SK-N-SH (cell line): ENCODE measurements around the gene COL9A3.
A peak's percentile ranks its signal among the peaks of the same experiment; 100 is the strongest.

Experiments
- CTCF ChIP-seq: fragments of 200-600 bp; sonication (generic); IDR thresholded peaks from 2 replicates; pipeline ENCODE4 v1.6.1; 2017; ENCODE audit warnings: antibody characterized with exemption, mild to moderate bottlenecking, moderate library complexity
- EZH2phosphoT487 ChIP-seq: fragments of 200-600 bp; sonication (generic); IDR thresholded peaks from 2 replicates; pipeline ENCODE4 v1.6.1; 2017; ENCODE audit warnings: low read depth, mixed run types, mild to moderate bottlenecking, antibody characterized with exemption, moderate library complexity, borderline replicate concordance
- IRF3 ChIP-seq: fragments of 150-350 bp; IDR thresholded peaks from 2 replicates; pipeline ENCODE4 v1.6.1; 2016; ENCODE audit warnings: mild to moderate bottlenecking, low read depth, low read length
- MAX ChIP-seq: IDR thresholded peaks from 2 replicates; pipeline ENCODE4 v1.4.0; 2012; ENCODE audit warnings: low read depth
- MXI1 ChIP-seq: IDR thresholded peaks from 2 replicates; pipeline ENCODE4 v1.6.1; 2012; ENCODE audit warnings: mild to moderate bottlenecking, low read depth, low read length, improper control_type of control experiment
- NRF1 ChIP-seq: IDR thresholded peaks from 2 replicates; pipeline ENCODE4 v1.6.1; 2012; ENCODE audit warnings: low read depth, mild to moderate bottlenecking, low read length
- POLR2AphosphoS5 ChIP-seq: IDR thresholded peaks from 2 replicates; pipeline ENCODE4 v1.6.1; 2012; ENCODE audit warnings: low read depth, low read length
- RFX5 ChIP-seq: IDR thresholded peaks from 2 replicates; pipeline ENCODE4 v1.6.1; 2012; ENCODE audit warnings: mild to moderate bottlenecking, improper control_type of control experiment, low read length
- TAF1 ChIP-seq: IDR thresholded peaks from 2 replicates; pipeline ENCODE4 v1.6.1; 2012; ENCODE audit warnings: low read depth, mild to moderate bottlenecking, low read length, moderate library complexity, borderline replicate concordance
- TF ChIP-seq, protein P1 (sequence below): IDR thresholded peaks from 2 replicates; pipeline ENCODE4; 2012
- TF ChIP-seq, protein P2 (sequence below): IDR thresholded peaks from 2 replicates; pipeline ENCODE4 v1.4.0; 2012; ENCODE audit warnings: low read depth, borderline replicate concordance
- TF ChIP-seq, protein P3 (sequence below): fragments of 150-350 bp; IDR thresholded peaks from 2 replicates; pipeline ENCODE4 v1.6.1; 2017; ENCODE audit warnings: antibody characterized with exemption, low read length, low read depth, borderline replicate concordance

DNA sequence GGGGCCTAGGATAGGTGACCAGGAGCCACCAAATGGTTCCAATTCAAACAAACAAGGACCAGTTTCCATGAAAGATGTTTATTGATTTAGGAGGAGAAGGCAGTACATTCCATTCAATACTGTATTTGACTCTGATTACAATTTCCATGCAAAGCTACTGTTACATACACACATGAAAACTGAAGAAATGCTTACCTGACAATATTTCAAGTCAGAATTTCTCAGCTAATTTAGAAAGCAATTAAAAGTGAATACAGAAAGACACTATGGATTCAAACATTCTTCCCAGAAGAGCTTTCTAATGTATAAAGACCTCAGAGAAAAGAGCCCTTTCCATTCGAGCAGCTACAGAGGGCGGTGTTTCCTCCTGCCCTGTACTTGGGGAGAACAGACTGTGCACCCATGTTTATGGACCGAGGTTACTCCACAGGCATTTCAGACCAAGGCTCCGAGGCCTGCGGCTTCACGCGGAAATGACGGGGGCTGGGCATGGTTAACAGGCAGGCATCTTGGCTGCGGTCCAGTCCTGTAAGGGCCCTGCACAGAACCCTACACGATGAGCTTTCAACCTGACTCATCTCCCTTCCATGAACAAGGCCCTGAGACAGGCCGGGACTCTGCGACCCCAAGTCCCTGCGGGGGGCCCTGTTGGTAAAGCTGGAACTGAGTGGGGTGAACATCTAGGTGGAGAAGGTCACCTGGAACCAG, 70.5 kb downstream of the COL9A3 start:
- TF ChIP-seq POLR2AphosphoS5: peak; percentile 75; the same call in 1 of the 2 replicates
- 0 out of 2 replicates have a peak, but pooled peaks have one; percentile 36 for TF ChIP-seq MXI1
- no peak for TF ChIP-seq CTCF
- TF ChIP-seq, protein P1, sequence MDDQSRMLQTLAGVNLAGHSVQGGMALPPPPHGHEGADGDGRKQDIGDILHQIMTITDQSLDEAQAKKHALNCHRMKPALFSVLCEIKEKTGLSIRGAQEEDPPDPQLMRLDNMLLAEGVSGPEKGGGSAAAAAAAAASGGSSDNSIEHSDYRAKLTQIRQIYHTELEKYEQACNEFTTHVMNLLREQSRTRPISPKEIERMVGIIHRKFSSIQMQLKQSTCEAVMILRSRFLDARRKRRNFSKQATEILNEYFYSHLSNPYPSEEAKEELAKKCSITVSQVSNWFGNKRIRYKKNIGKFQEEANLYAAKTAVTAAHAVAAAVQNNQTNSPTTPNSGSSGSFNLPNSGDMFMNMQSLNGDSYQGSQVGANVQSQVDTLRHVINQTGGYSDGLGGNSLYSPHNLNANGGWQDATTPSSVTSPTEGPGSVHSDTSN: peak; percentile 55; the same call in 1 of the 2 replicates
- TF ChIP-seq IRF3: no peak
- TF ChIP-seq, protein P2, sequence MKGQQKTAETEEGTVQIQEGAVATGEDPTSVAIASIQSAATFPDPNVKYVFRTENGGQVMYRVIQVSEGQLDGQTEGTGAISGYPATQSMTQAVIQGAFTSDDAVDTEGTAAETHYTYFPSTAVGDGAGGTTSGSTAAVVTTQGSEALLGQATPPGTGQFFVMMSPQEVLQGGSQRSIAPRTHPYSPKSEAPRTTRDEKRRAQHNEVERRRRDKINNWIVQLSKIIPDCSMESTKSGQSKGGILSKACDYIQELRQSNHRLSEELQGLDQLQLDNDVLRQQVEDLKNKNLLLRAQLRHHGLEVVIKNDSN: no peak
- no peak for TF ChIP-seq TAF1
- TF ChIP-seq EZH2phosphoT487: no peak
- TF ChIP-seq MAX: peak; percentile 91
- TF ChIP-seq NRF1: no peak
- TF ChIP-seq, protein P3, sequence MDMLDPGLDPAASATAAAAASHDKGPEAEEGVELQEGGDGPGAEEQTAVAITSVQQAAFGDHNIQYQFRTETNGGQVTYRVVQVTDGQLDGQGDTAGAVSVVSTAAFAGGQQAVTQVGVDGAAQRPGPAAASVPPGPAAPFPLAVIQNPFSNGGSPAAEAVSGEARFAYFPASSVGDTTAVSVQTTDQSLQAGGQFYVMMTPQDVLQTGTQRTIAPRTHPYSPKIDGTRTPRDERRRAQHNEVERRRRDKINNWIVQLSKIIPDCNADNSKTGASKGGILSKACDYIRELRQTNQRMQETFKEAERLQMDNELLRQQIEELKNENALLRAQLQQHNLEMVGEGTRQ: no peak
- no peak for TF ChIP-seq RFX5
